Central memory CD4-positive, alpha-beta T cell (primary cell): Measurements from ENCODE around the gene ZNF580.

Experiments used
- DNase-seq: peaks from one replicate; pipeline ENCODE4 v3.0.0; 2022

ZNF580 gene

GRCh38 chr19:55647732-55648584 is 7.2 kb downstream of the ZNF580 start, which contains the start of gene CCDC106:
Gene CCDC106, plus strand, starts transcription at chr19:55648212. Its CDS starts 835 bp downstream, at chr19:55649047.
- peak; percentile 30 for DNase-seq

- no peak for DNase-seq
Measured at GRCh38 chr19:55648585-55649267, 7.9 kb downstream of the ZNF580 start.

GRCh38 chr19:55649268-55650125 is 8.7 kb downstream of the ZNF580 start:
- DNase-seq: no peak

GRCh38 chr19:55650126-55650557 is 9.3 kb downstream of the ZNF580 start:
- DNase-seq: no peak

- DNase-seq: no peak
Measured at GRCh38 chr19:55650602-55651230, 9.9 kb downstream of the ZNF580 start.

- no peak for DNase-seq
Measured at GRCh38 chr19:55651236-55651635, 10.4 kb downstream of the ZNF580 start.

GRCh38 chr19:55652311-55653128 is 11.7 kb downstream of the ZNF580 start:
- no peak for DNase-seq

GRCh38 chr19:55653651-55654322 is 13.0 kb downstream of the ZNF580 start:
- peak; percentile 99 for DNase-seq

GRCh38 chr19:55654323-55654867 is 13.6 kb downstream of the ZNF580 start:
- DNase-seq: peak; percentile 100

GRCh38 chr19:55654868-55655647 is 14.3 kb downstream of the ZNF580 start, which contains the start of gene U2AF2:
Gene U2AF2, plus strand, starts transcription at chr19:55655035. Its CDS starts 70 bp downstream, at chr19:55655105.
- DNase-seq: peak; percentile 86

GRCh38 chr19:55655648-55656040 is 14.8 kb downstream of the ZNF580 start:
- no peak for DNase-seq

GRCh38 chr19:55656552-55656951 is 15.8 kb downstream of the ZNF580 start:
- DNase-seq: no peak

- DNase-seq: no peak
Measured at GRCh38 chr19:55656988-55657747, 16.4 kb downstream of the ZNF580 start.

GRCh38 chr19:55658846-55659459 is 18.2 kb downstream of the ZNF580 start:
- DNase-seq: no peak

- DNase-seq: no peak
Measured at GRCh38 chr19:55659822-55660221, 19.0 kb downstream of the ZNF580 start.

GRCh38 chr19:55660404-55660803 is 19.6 kb downstream of the ZNF580 start:
- no peak for DNase-seq

GRCh38 chr19:55660991-55661390 is 20.2 kb downstream of the ZNF580 start:
- DNase-seq: no peak

- DNase-seq: no peak
Measured at GRCh38 chr19:55661826-55662225, 21.0 kb downstream of the ZNF580 start.
